ENCODE data around the gene RAB21.

Gene RAB21

GRCh38 chr12:71764587-71765321, 10.1 kb downstream of the RAB21 start:
- TF ChIP-seq CTCF (IDR thresholded peaks at IDR 0.05; ENCODE audit: low read depth, low read length): no peak

GRCh38 chr12:71766202-71766601, 11.5 kb downstream of the RAB21 start:
- no peak overlapping the region for H3K4me3 ChIP-seq (ENCODE audit: low read depth, low read length)
- no peak for TF ChIP-seq CTCF (IDR thresholded peaks at IDR 0.05; ENCODE audit: low read depth, low read length)

More at GRCh38 chr12:71764587-71765321, 10.1 kb downstream of the RAB21 start:
- no peak overlapping the region for H3K4me3 ChIP-seq (ENCODE audit: low read depth, low read length)

- no peak for TF ChIP-seq CTCF (IDR thresholded peaks at IDR 0.05; ENCODE audit: low read depth, low read length)
- H3K4me3 ChIP-seq (ENCODE audit: low read depth, low read length): no peak overlapping the region
Measured at GRCh38 chr12:71767183-71767582, 12.5 kb downstream of the RAB21 start.

GRCh38 chr12:71768900-71769299, 14.2 kb downstream of the RAB21 start:
- TF ChIP-seq CTCF (IDR thresholded peaks at IDR 0.05; ENCODE audit: low read depth, low read length): no peak
- no peak overlapping the region for H3K4me3 ChIP-seq (ENCODE audit: low read depth, low read length)

- H3K4me3 ChIP-seq (ENCODE audit: low read depth, low read length): no peak overlapping the region
- TF ChIP-seq CTCF (IDR thresholded peaks at IDR 0.05; ENCODE audit: low read depth, low read length): no peak
Measured at GRCh38 chr12:71771069-71771468, 16.4 kb downstream of the RAB21 start.

- no peak for TF ChIP-seq CTCF (IDR thresholded peaks at IDR 0.05; ENCODE audit: low read depth, low read length)
- no peak overlapping the region for H3K4me3 ChIP-seq (ENCODE audit: low read depth, low read length)
Measured at GRCh38 chr12:71772735-71773134, 18.1 kb downstream of the RAB21 start.

- TF ChIP-seq CTCF (IDR thresholded peaks at IDR 0.05; ENCODE audit: low read depth, low read length): peak; percentile 55
Measured at GRCh38 chr12:71780237-71780822, 25.7 kb downstream of the RAB21 start.

More at GRCh38 chr12:71780237-71780822, 25.7 kb downstream of the RAB21 start:
- H3K4me3 ChIP-seq (ENCODE audit: low read depth, low read length): no peak overlapping the region
